GM23338 (cell line): Measurements from ENCODE around the gene TOP1. TPM values are rescaled to one million over a fixed set of nuclear protein-coding genes. Genes with fewer than 3 reads are reported as not detected.
"Not testable (repeated sequence)": the region's sequence is repeated elsewhere in the genome, so short reads cannot be mapped to it uniquely, and the experiment has no call there.

Experiments
- ATAC-seq: fragments of 200-7000 bp; cut with Tn5 transposase; 3 replicates; pipeline ENCODE4 v1.9.1; 2020
- DNase-seq: peaks from one replicate; pipeline ENCODE4 v3.0.0-alpha.2; 2015; ENCODE audit warnings: low spot score
- H2AFZ ChIP-seq: fragments of 200-600 bp; sonication (generic); 2 replicates; pipeline ENCODE4 v1.8.0; 2016; ENCODE audit warnings: antibody characterized with exemption, mild to moderate bottlenecking, moderate library complexity
- H3F3A ChIP-seq: fragments of 200-600 bp; sonication (generic); replicated peaks from 2 replicates; pipeline ENCODE4 v1.8.0; 2017; ENCODE audit warnings: antibody characterized with exemption, mixed run types, low read depth
- H3K27ac ChIP-seq: fragments of 200-600 bp; sonication (generic); 2 replicates; pipeline ENCODE4 v1.6.1; 2016; ENCODE audit warnings: low read depth
- H3K27me3 ChIP-seq: fragments of 200-600 bp; sonication (generic); 2 replicates; pipeline ENCODE4 v1.8.0; 2016; ENCODE audit warnings: mild to moderate bottlenecking, mixed run types, moderate library complexity; ENCODE audit not compliant: insufficient read depth
- H3K36me3 ChIP-seq: fragments of 200-600 bp; sonication (generic); 2 replicates; pipeline ENCODE4 v1.8.0; 2016; ENCODE audit warnings: mild to moderate bottlenecking; ENCODE audit not compliant: insufficient read depth
- H3K4me1 ChIP-seq: fragments of 200-600 bp; sonication (generic); 2 replicates; pipeline ENCODE4 v1.8.0; 2016; ENCODE audit warnings: mild to moderate bottlenecking, moderate library complexity; ENCODE audit not compliant: insufficient read depth
- H3K4me2 ChIP-seq: fragments of 200-600 bp; sonication (generic); 2 replicates; pipeline ENCODE4 v1.7.1; 2017; ENCODE audit warnings: mixed run types
- H3K4me3 ChIP-seq: fragments of 200-600 bp; sonication (generic); 2 replicates; pipeline ENCODE4 v1.6.1; 2016; ENCODE audit warnings: mixed run types
- H3K79me2 ChIP-seq: fragments of 200-600 bp; sonication (generic); replicated peaks from 2 replicates; pipeline ENCODE4 v1.8.0; 2017; ENCODE audit warnings: mild to moderate bottlenecking; ENCODE audit not compliant: insufficient read depth
- H3K9me2 ChIP-seq: fragments of 200-600 bp; sonication (generic); 2 replicates; pipeline ENCODE4 v1.8.0; 2017; ENCODE audit not compliant: insufficient read depth
- H4K20me1 ChIP-seq: fragments of 200-600 bp; sonication (generic); replicated peaks from 2 replicates; pipeline ENCODE4 v1.8.0; 2017; ENCODE audit warnings: mild to moderate bottlenecking; ENCODE audit not compliant: insufficient read depth
- H3K27ac Mint-ChIP-seq: 2 replicates; pipeline ENCODE4 v1.8.0; 2020; ENCODE audit warnings: inconsistent platforms, mild to moderate bottlenecking, moderate library complexity, mixed read lengths
- H3K27me3 Mint-ChIP-seq: 3 replicates; pipeline ENCODE4 v1.8.0; 2022; ENCODE audit warnings: low read depth, mild to moderate bottlenecking, moderate library complexity, mixed read lengths, inconsistent platforms; ENCODE audit not compliant: insufficient read depth, poor library complexity
- H3K36me3 Mint-ChIP-seq: 3 replicates; pipeline ENCODE4 v1.8.0; 2021; ENCODE audit warnings: low read depth, mild to moderate bottlenecking, inconsistent platforms, moderate library complexity, mixed read lengths
- H3K4me1 Mint-ChIP-seq: 3 replicates; pipeline ENCODE4 v1.8.0; 2020; ENCODE audit warnings: mild to moderate bottlenecking, inconsistent platforms, mixed read lengths
- H3K4me3 Mint-ChIP-seq: 3 replicates; pipeline ENCODE4 v1.8.0; 2021; ENCODE audit warnings: moderate library complexity, mild to moderate bottlenecking, inconsistent platforms, mixed read lengths
- H3K9me3 Mint-ChIP-seq: 3 replicates; pipeline ENCODE4 v1.8.0; 2020; ENCODE audit warnings: moderate library complexity, mild to moderate bottlenecking, inconsistent platforms, mixed read lengths
- CREB1 ChIP-seq: fragments of 250-450 bp; sonication (Bioruptor Pico); IDR thresholded peaks from 2 replicates; pipeline ENCODE4 v1.5.0; 2020; ENCODE audit warnings: low read depth, mild to moderate bottlenecking, moderate library complexity
- EZH2 ChIP-seq: fragments of 200-600 bp; sonication (generic); IDR thresholded peaks from one replicate; pipeline ENCODE4 v1.8.0; 2017; ENCODE audit warnings: antibody characterized with exemption, mild to moderate bottlenecking, low read depth; ENCODE audit not compliant: unreplicated experiment
- JUNB ChIP-seq: IDR thresholded peaks from one replicate; pipeline ENCODE4 v1.6.1; 2016; ENCODE audit warnings: antibody characterized with exemption; ENCODE audit not compliant: unreplicated experiment
- NANOG ChIP-seq: IDR thresholded peaks from 2 replicates; pipeline ENCODE4 v1.6.1; 2016; ENCODE audit warnings: antibody characterized with exemption, borderline replicate concordance
- POLR2AphosphoS5 ChIP-seq: IDR thresholded peaks from 2 replicates; pipeline ENCODE4 v1.6.1; 2016; ENCODE audit warnings: antibody characterized with exemption, low read depth
- STAT1 ChIP-seq: IDR thresholded peaks from one replicate; pipeline ENCODE4 v1.6.1; 2016; ENCODE audit warnings: antibody characterized with exemption; ENCODE audit not compliant: unreplicated experiment
- ZNF114 ChIP-seq: fragments of 250-450 bp; sonication (Bioruptor Pico); IDR thresholded peaks from 2 replicates; pipeline ENCODE4 v1.5.0; 2020; ENCODE audit warnings: mild to moderate bottlenecking, moderate library complexity
- ZNF331 ChIP-seq: fragments of 250-450 bp; sonication (Bioruptor Pico); IDR thresholded peaks from 2 replicates; pipeline ENCODE4 v1.5.0; 2020; ENCODE audit warnings: low read depth, mild to moderate bottlenecking, moderate library complexity
- polyA plus RNA-seq: library from polyadenylated mRNA; unstranded; fragments of >200 nt; fragmentation: Nextera tagmentation; extraction: Ambion mirVana; gene quantifications from 2 replicates; pipeline ENCODE4 v1.2.1, GENCODE V29; 2016
- total RNA-seq: library from RNA; depleted of rRNA; stranded (reverse); fragments of >200 nt; shearing (Covaris generic); gene quantifications from 2 replicates; pipeline ENCODE4 v1.2.3, GENCODE V29; 2014
- TF ChIP-seq, protein P1 (sequence below): IDR thresholded peaks from 2 replicates; pipeline ENCODE4 v1.6.1; 2016; ENCODE audit warnings: antibody characterized with exemption
- TF ChIP-seq, protein P2 (sequence below): IDR thresholded peaks from one replicate; pipeline ENCODE4 v1.6.1; 2018; ENCODE audit warnings: antibody characterized with exemption; ENCODE audit not compliant: unreplicated experiment

TOP1 gene
- total and polyA plus RNA-seq, 2 experiments from 2014 or later: 62.4 to 101 TPM

DNA sequence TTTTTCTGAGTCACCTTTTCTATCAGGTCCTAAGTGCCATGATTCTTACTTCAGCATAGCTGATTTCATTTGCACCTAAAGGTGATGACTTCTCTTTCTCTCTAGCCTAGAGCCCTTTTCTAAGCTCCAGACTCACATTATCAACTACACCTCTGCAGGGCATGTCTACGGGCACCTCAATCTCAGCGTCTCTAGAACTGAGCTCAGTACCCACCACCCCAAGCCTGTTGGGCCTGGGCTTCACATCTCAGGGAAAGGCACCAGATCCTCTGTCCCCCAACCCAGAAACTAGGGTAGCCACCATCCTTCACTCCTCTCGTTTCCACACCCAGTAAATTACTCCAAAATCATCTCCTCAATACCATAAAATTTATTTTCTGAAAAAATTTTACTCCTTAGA is 98.1 kb downstream of the TOP1 start:
- DNase-seq: no peak

GRCh38 chr20:41128317-41128716 is 99.7 kb downstream of the TOP1 start:
- H3K4me3 ChIP-seq, H3K27ac Mint-ChIP-seq, H3K4me2 ChIP-seq, DNase-seq, H2AFZ ChIP-seq, ATAC-seq, H3K27me3 ChIP-seq, H3K36me3 ChIP-seq, H3K4me3 Mint-ChIP-seq, H3K27ac ChIP-seq, H3K4me1 Mint-ChIP-seq, H3K9me3 Mint-ChIP-seq, H3K9me2 ChIP-seq, H3K79me2 ChIP-seq, H3F3A ChIP-seq, H3K4me1 ChIP-seq, H4K20me1 ChIP-seq: not testable (repeated sequence)
- Mint-ChIP-seq H3K27me3 (peaks cover 10% of the 10 kb centered on the region), H3K36me3 (peaks cover 42% of the 10 kb centered on the region)

More for the DNA sequence above, 98.1 kb downstream of the TOP1 start:
- Histone ChIP-seq H3K4me3 (no peak overlapping the region), H3K79me2 (no peaks in the 10 kb centered on the region), H3K27me3 (no peaks in the 10 kb centered on the region), H3F3A (no peaks in the 10 kb centered on the region), H2AFZ (no peak overlapping the region), H3K9me2 (no peaks in the 10 kb centered on the region), H4K20me1 (peaks cover 13% of the 10 kb centered on the region; the same call in 1 of the 2 replicates), H3K4me1 (no peaks in the 10 kb centered on the region), H3K4me2 (no peak overlapping the region), H3K36me3 (peaks cover 25% of the 10 kb centered on the region), H3K27ac (no peak overlapping the region)
- ATAC-seq: no peak
- H3K36me3 Mint-ChIP-seq: peaks cover 58% of the 10 kb centered on the region
- H3K27me3 Mint-ChIP-seq: peaks cover 5% of the 10 kb centered on the region
- H3K4me1 Mint-ChIP-seq: no peaks in the 10 kb centered on the region
- H3K9me3 Mint-ChIP-seq: no peaks in the 10 kb centered on the region; the same call in 2 of the 3 replicates
- no peak overlapping the region for H3K4me3 Mint-ChIP-seq
- H3K27ac Mint-ChIP-seq: no peak overlapping the region
- TF ChIP-seq STAT1: no peak
- TF ChIP-seq ZNF114: no peak
- TF ChIP-seq NANOG: no peak
- TF ChIP-seq CREB1 (CRISPR knock-in tag): no peak
- TF ChIP-seq, protein P1, sequence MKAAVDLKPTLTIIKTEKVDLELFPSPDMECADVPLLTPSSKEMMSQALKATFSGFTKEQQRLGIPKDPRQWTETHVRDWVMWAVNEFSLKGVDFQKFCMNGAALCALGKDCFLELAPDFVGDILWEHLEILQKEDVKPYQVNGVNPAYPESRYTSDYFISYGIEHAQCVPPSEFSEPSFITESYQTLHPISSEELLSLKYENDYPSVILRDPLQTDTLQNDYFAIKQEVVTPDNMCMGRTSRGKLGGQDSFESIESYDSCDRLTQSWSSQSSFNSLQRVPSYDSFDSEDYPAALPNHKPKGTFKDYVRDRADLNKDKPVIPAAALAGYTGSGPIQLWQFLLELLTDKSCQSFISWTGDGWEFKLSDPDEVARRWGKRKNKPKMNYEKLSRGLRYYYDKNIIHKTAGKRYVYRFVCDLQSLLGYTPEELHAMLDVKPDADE: no peak
- no peak for TF ChIP-seq EZH2
- no peak for TF ChIP-seq JUNB
- TF ChIP-seq ZNF331 (CRISPR knock-in tag): no peak
- TF ChIP-seq, protein P2, sequence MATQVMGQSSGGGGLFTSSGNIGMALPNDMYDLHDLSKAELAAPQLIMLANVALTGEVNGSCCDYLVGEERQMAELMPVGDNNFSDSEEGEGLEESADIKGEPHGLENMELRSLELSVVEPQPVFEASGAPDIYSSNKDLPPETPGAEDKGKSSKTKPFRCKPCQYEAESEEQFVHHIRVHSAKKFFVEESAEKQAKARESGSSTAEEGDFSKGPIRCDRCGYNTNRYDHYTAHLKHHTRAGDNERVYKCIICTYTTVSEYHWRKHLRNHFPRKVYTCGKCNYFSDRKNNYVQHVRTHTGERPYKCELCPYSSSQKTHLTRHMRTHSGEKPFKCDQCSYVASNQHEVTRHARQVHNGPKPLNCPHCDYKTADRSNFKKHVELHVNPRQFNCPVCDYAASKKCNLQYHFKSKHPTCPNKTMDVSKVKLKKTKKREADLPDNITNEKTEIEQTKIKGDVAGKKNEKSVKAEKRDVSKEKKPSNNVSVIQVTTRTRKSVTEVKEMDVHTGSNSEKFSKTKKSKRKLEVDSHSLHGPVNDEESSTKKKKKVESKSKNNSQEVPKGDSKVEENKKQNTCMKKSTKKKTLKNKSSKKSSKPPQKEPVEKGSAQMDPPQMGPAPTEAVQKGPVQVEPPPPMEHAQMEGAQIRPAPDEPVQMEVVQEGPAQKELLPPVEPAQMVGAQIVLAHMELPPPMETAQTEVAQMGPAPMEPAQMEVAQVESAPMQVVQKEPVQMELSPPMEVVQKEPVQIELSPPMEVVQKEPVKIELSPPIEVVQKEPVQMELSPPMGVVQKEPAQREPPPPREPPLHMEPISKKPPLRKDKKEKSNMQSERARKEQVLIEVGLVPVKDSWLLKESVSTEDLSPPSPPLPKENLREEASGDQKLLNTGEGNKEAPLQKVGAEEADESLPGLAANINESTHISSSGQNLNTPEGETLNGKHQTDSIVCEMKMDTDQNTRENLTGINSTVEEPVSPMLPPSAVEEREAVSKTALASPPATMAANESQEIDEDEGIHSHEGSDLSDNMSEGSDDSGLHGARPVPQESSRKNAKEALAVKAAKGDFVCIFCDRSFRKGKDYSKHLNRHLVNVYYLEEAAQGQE: no peak
- TF ChIP-seq POLR2AphosphoS5: no peak
